GM12892 (cell line): ENCODE results near the gene CAMK2B.

Experiments
- DNase-seq: peaks from one replicate; pipeline ENCODE4 v3.0.0; 2011; ENCODE audit not compliant: insufficient read length
- FAIRE-seq: peaks from 2 replicates; lab custom pipeline; 2011; peaks lifted over from hg19 to GRCh38; lab: Jason Lieb, UNC
- POLR2A ChIP-seq: IDR thresholded peaks from 2 replicates; pipeline ENCODE4 v1.6.1; 2011; ENCODE audit warnings: low read depth, low read length, control low read depth
- POLR2AphosphoS5 ChIP-seq: IDR thresholded peaks from 2 replicates; pipeline ENCODE4 v1.6.1; 2011; ENCODE audit warnings: low read depth, low read length, control low read depth
- TAF1 ChIP-seq: IDR thresholded peaks from 2 replicates; pipeline ENCODE4 v1.6.1; 2011; ENCODE audit warnings: low read depth, mild to moderate bottlenecking, control low read depth, low read length, borderline replicate concordance

Gene CAMK2B

GRCh38 chr7:44313016-44313415 is 12.4 kb downstream of the CAMK2B start:
- FAIRE-seq (no peak), DNase-seq (no peak)
- TF ChIP-seq TAF1, result no peak
- TF ChIP-seq POLR2AphosphoS5, result no peak
- no peak for TF ChIP-seq POLR2A

- DNase-seq (no peak), FAIRE-seq (no peak)
- TF ChIP-seq POLR2AphosphoS5, result no peak
- TF ChIP-seq TAF1, result no peak
- TF ChIP-seq POLR2A, result no peak
Measured at GRCh38 chr7:44311561-44312495, 13.6 kb downstream of the CAMK2B start.

DNA sequence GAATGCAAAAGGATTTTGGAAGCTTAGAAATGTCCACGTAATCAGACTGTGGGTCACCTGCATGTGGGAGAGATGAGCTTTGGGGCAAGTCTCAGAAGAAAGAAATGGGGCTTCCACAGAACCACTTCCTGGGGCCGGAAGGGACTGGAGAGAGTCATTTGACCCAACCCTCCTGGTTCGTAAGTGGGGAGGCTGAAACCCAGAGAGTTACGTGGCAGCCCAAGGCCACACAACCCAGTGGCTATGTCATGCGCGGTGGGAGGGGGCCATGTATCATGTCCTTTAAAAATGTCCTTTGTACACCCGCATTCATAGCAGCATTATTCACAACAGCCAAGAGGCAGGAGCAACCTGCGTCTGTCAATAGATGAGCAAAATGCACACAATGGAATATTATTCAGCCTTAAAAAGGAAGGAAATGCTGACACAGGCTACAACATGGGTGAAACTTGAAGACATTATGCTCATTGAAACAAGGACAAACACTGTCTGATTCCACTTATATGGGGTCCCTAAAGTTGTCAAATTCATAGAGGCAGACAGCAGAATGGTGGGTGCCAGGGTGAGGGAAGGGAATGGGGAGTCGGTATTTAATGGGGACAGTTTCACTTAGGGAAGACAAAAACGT is 15.1 kb downstream of the CAMK2B start:
- TF ChIP-seq TAF1, result no peak
- TF ChIP-seq POLR2A, result no peak
- no peak for TF ChIP-seq POLR2AphosphoS5
- no peak for FAIRE-seq
- DNase-seq, result no peak

DNA sequence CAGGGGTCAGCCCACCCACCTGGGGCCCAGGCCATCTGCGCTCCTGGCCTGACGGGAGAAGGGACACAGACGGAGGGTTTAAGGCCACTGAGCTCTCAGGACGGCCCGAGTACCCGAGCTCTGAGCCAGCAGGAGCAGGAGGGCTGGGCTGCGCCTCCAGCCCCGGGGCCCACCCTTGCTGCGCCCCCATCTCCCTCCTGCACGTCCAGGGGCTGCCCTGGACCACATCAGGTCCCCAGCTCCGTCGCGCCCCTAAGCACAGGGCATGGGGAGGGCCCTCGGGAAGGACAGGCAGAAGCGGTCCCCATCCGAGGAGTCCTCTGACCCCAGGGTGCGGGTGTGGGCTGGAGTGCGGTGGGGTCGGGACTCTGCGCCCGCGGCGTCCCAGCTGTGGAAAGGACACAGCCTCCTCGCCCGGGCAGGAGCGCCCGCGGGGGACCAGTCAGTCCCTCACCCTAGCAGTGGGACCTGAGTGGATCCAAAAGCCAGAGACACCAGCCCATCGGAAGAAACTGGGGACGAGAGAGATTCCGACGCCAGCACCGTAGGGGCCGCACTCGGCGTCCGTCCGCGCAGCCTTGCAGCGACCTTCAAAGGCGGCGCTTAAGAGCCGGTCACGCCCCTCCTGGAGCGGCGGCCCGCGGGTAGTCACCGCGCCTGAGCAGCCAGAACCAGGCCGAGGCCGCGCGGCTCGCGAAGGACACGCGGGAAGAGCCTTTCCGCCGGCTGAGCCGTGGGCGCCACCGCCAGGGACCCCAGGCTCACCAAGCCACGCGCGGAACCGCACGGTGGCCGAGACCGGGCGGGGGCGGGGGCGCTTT is 15.9 kb downstream of the CAMK2B start:
- DNase-seq (no peak), FAIRE-seq (no peak)
- no peak for TF ChIP-seq TAF1
- no peak for TF ChIP-seq POLR2AphosphoS5
- no peak for TF ChIP-seq POLR2A

DNA sequence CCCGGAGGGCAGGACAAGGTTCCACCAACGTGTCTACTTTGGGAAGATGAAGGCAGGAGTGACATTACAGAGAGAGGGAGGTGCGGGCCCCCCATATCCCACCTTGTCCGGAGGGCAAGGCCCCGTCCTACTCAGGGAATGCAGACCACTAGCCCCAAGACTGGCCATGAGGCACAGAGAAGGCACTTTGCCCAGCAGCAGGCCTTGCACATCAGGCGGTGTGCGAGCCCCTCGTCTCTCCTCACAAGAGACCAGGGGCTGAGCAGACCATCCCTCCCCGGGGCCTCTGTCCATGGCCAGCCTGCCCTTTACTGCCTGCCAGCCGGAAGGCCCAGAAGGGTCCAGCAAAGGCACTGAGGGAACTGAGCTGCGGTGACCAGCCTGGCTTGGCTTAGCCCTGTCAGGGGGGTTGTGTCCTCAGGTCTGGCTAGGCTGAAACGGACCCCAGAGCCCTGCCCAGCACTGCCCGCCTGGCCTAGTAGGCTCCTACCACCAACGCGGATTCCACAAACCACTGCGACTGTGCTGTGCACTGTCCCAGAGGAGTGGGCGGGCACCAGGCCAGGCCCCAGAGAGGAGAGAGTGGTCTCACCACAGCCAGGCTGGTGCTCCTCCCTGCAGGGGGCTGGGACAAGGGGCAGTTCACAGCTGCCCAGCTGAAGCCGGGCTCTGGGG is 16.7 kb downstream of the CAMK2B start:
- TF ChIP-seq TAF1 (no peak), POLR2AphosphoS5 (no peak), POLR2A (no peak)
- FAIRE-seq, result no peak
- no peak for DNase-seq

- no peak for FAIRE-seq
- DNase-seq, result no peak
- TF ChIP-seq POLR2AphosphoS5 (no peak), TAF1 (no peak), POLR2A (no peak)
Measured at GRCh38 chr7:44307905-44308595, 17.3 kb downstream of the CAMK2B start.

DNA sequence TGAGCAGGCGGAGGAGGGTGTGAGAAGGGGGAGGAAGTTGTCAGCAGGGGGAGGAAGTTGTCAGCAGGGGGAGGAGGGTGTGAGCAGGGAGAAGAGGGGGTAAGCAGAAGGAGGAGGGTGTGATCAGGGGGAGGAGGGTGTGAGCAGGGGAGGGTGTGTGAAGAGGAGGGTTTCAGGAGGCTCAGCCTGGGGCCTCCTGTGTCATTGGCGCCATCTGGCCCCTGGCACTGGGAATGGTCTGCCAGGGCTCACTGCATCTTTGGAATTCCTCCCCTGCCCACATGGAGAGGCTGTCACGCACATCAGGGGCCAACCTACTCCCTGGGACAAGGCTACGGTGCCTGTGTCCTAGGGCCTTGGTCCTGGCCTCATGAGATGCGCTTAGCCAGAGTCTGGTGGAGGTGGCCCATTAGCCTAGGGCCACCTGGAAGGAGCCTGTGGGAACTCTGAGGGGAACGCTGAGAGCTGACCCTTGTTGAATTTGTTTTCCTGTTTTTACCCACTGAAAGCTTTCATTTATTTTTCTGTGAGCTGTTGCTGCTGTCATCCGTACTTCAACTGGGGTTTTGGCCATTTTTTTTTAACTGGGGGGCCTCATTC is 18.0 kb downstream of the CAMK2B start:
- TF ChIP-seq TAF1, result no peak
- TF ChIP-seq POLR2AphosphoS5, result no peak
- TF ChIP-seq POLR2A, result no peak
- DNase-seq (no peak), FAIRE-seq (no peak)

DNA sequence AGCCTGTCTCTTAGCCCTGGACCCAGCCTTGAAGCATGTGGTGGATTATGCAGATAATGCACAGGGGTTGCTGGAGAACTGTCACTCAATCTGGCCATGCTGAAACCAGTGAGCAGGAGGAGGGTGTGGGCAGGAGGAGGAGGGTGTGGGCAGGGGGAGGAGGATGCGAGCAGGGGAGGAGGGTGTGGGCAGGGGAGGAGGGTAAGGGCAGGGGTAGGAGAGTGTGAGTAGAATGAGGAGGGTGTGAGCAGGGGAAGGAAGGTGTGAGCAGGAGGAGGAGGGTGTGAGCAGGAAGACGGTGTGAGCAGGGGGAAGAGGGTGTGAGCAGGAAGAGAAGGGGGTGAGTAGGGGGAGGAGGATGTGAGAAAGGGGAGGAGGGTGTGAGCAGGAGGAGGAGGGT is 18.8 kb downstream of the CAMK2B start:
- TF ChIP-seq TAF1 (no peak), POLR2A (no peak), POLR2AphosphoS5 (no peak)
- DNase-seq (no peak), FAIRE-seq (no peak)

- TF ChIP-seq POLR2A, result no peak
- no peak for TF ChIP-seq POLR2AphosphoS5
- no peak for TF ChIP-seq TAF1
- DNase-seq (no peak), FAIRE-seq (no peak)
Measured at GRCh38 chr7:44305564-44306507, 19.6 kb downstream of the CAMK2B start.
